ENCODE data around the gene GPX2. TPM values are rescaled to one million over a fixed set of nuclear protein-coding genes. Genes with fewer than 3 reads are reported as not detected.

The GPX2 gene
- total RNA-seq, 6 experiments from 2014 or later: 248 to 1,113 (median 341) TPM

- peak in 1 of 3 donors; percentile 36 for DNase-seq
- 76% methylated on average over 5 of the region's 6 CpGs for WGBS (ENCODE audit: insufficient coverage, low coverage, low lambda C conversion rate, missing lambda C conversion rate)
Observed at GRCh38 chr14:64943556-64943955, 1.0 kb upstream of the GPX2 start.

GRCh38 chr14:64940336-64940910 lies 2.1 kb downstream of the GPX2 start:
- Histone ChIP-seq H3K27me3 (no peaks in the 10 kb centered on the region), H3K36me3 (peaks cover 0 to 25% (median 0%) of the 10 kb centered on the region in 4 donors), H3K4me3 (peak overlapping the region; percentile 34 to 89 (median 58)), H3K27ac (peak overlapping the region in 1 of 3 donors; percentile 63), H3K4me1 (peaks cover 0 to 56% (median 18%) of the 10 kb centered on the region in 4 donors), H3K9me3 (no peaks in the 10 kb centered on the region)
- ATAC-seq (no peak), DNase-seq (peak in 1 of 3 donors; percentile 22)
- no peak for TF ChIP-seq CTCF (IDR thresholded peaks at IDR 0.05)
- TF ChIP-seq POLR2A (IDR thresholded peaks at IDR 0.05): no peak
- intact Hi-C loops (cut with DNase I): no loop called here
- WGBS (ENCODE audit: insufficient coverage, low coverage, low lambda C conversion rate, missing lambda C conversion rate): 100% methylated on average over 2 of the region's 3 CpGs

More at GRCh38 chr14:64943556-64943955, 1.0 kb upstream of the GPX2 start:
- intact Hi-C loops (cut with DNase I): no loop called here
- H3K27me3 ChIP-seq: no peaks in the 10 kb centered on the region
- peaks cover 0 to 25% (median 0%) of the 10 kb centered on the region in 4 donors for H3K36me3 ChIP-seq
- no peak overlapping the region for H3K4me3 ChIP-seq
- ATAC-seq: no peak
- peak overlapping the region in 1 of 3 donors; percentile 60 for H3K27ac ChIP-seq
- H3K4me1 ChIP-seq: peaks cover 0 to 60% (median 18%) of the 10 kb centered on the region in 4 donors
- no peak for TF ChIP-seq CTCF (IDR thresholded peaks at IDR 0.05)
- no peak for TF ChIP-seq POLR2A (IDR thresholded peaks at IDR 0.05)
- H3K9me3 ChIP-seq: no peaks in the 10 kb centered on the region

GRCh38 chr14:64939817-64940190 lies 2.7 kb downstream of the GPX2 start:
- H3K36me3 ChIP-seq: peaks cover 0 to 25% (median 0%) of the 10 kb centered on the region in 4 donors
- TF ChIP-seq POLR2A (IDR thresholded peaks at IDR 0.05) (no peak), CTCF (IDR thresholded peaks at IDR 0.05) (no peak)

GRCh38 chr14:64938972-64939816 lies 3.4 kb downstream of the GPX2 start:
- peaks cover 0 to 47% (median 17%) of the 10 kb centered on the region in 4 donors for H3K4me1 ChIP-seq
- peak overlapping the region in 1 of 3 donors; percentile 63 for H3K27ac ChIP-seq

More at GRCh38 chr14:64939817-64940190, 2.7 kb downstream of the GPX2 start:
- Histone ChIP-seq H3K9me3 (no peaks in the 10 kb centered on the region), H3K27me3 (no peaks in the 10 kb centered on the region), H3K4me1 (peaks cover 0 to 53% (median 18%) of the 10 kb centered on the region in 4 donors), H3K4me3 (peak overlapping the region in 1 of 3 donors; percentile 89), H3K27ac (peak overlapping the region in 1 of 3 donors; percentile 63)
- ATAC-seq: no peak
- 73% methylated on average over 2 of the region's 3 CpGs for WGBS (ENCODE audit: insufficient coverage, low coverage, low lambda C conversion rate, missing lambda C conversion rate)
- DNase-seq: no peak
- intact Hi-C loops (cut with DNase I): no loop called here

More at GRCh38 chr14:64938972-64939816, 3.4 kb downstream of the GPX2 start:
- H3K9me3 ChIP-seq: no peaks in the 10 kb centered on the region
- 75% methylated on average over 10 of the region's 17 CpGs for WGBS (ENCODE audit: insufficient coverage, low coverage, low lambda C conversion rate, missing lambda C conversion rate)
- no peak for DNase-seq
- H3K4me3 ChIP-seq: peak overlapping the region in 1 of 3 donors; percentile 89
- TF ChIP-seq CTCF (IDR thresholded peaks at IDR 0.05) (no peak), POLR2A (IDR thresholded peaks at IDR 0.05) (no peak)
- intact Hi-C loops (cut with DNase I): no loop called here
- no peaks in the 10 kb centered on the region for H3K27me3 ChIP-seq
- ATAC-seq: peak in 2 of 4 donors; percentile 0 to 1
- H3K36me3 ChIP-seq: peaks cover 0 to 29% (median 2%) of the 10 kb centered on the region in 4 donors

Measured in right lobe of liver (tissue), 6 donors.